ENCODE results near the gene SLC7A6OS.

The SLC7A6OS gene

DNA sequence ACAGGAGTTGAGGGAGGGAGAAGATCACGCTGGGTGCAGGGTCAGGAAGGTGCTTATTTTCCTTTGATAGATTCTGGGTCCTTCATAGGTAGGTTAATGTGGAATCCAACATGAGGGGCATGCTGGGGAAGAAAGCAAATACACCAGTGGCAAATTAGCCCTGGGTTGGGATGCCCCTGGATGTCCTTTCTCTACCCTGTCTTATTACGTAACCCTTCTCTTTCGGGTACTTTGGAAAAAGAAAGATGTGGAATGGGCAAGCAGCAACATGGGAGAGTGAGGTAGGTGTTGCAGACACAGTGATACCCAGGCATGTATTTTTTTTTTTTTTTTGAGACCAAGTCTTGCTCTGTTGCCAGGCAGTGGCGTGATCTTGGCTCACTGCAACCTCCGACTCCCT is 37.3 kb downstream of the SLC7A6OS start:
- Histone ChIP-seq H3K36me3 (ENCODE audit: control insufficient read depth in 1 of 2, insufficient read depth in 2 of 2, low read depth in 1 of 2, low read length in 2 of 2) (peaks cover 26 to 46% of the 10 kb centered on the region in 2 experiments), H2AFZ (ENCODE audit: low read depth, low read length) (no peak overlapping the region), H2BK120ac (ENCODE audit: low read depth, low read length) (no peak overlapping the region), H3K9me3 (ENCODE audit: control insufficient read depth, low read length) (no peaks in the 10 kb centered on the region), H2BK15ac (ENCODE audit: low read depth, poor library complexity, severe bottlenecking) (no peak overlapping the region), H4K8ac (ENCODE audit: low read length) (no peak overlapping the region), H3K4ac (ENCODE audit: low read depth in 1 of 2, low read length in 2 of 2) (no peak overlapping the region), H4K91ac (ENCODE audit: low read length) (no peak overlapping the region), H3K9ac (ENCODE audit: low read length) (no peak overlapping the region), H3K4me3 (ENCODE audit: insufficient read depth in 1 of 2, low read depth in 1 of 2, low read length in 2 of 2) (no peak overlapping the region), H3K23ac (ENCODE audit: low read length in 2 of 2) (no peak overlapping the region), H2BK12ac (ENCODE audit: low read length in 2 of 2) (no peak overlapping the region), H2AK5ac (ENCODE audit: low read length, severe bottlenecking) (no peak overlapping the region), H3K18ac (ENCODE audit: low read depth in 1 of 2, low read length in 2 of 2) (no peak overlapping the region), H2BK5ac (ENCODE audit: low read depth, low read length, poor library complexity, severe bottlenecking) (no peak overlapping the region), H3K14ac (ENCODE audit: low read length in 2 of 2) (no peak overlapping the region), H3K4me1 (ENCODE audit: control insufficient read depth, insufficient read depth, low read depth, low read length) (peaks cover 7% of the 10 kb centered on the region), H3K4me2 (ENCODE audit: low read length, poor library complexity, severe bottlenecking) (no peak overlapping the region), H3K79me1 (replicated peaks; ENCODE audit: low read length, poor library complexity, severe bottlenecking) (peaks cover 18% of the 10 kb centered on the region), H3K27me3 (ENCODE audit: control insufficient read depth in 1 of 2, insufficient read depth in 1 of 2, low read length in 2 of 2) (no peaks in the 10 kb centered on the region), H3K27ac (ENCODE audit: low read length, poor library complexity, severe bottlenecking) (no peak overlapping the region)
- 96% methylated on average over 5 of the region's 5 CpGs for WGBS
- no peak for DNase-seq

- Histone ChIP-seq H2BK12ac (ENCODE audit: low read length in 2 of 2) (no peak overlapping the region), H3K4me1 (ENCODE audit: control insufficient read depth, insufficient read depth, low read depth, low read length) (peaks cover 12% of the 10 kb centered on the region), H3K23ac (ENCODE audit: low read length in 2 of 2) (peak overlapping the region in 1 of 2 experiments; percentile 75), H2BK5ac (ENCODE audit: low read depth, low read length, poor library complexity, severe bottlenecking) (no peak overlapping the region), H2AFZ (ENCODE audit: low read depth, low read length) (no peak overlapping the region), H3K4me3 (ENCODE audit: insufficient read depth in 1 of 2, low read depth in 1 of 2, low read length in 2 of 2) (no peak overlapping the region), H2AK5ac (ENCODE audit: low read length, severe bottlenecking) (no peak overlapping the region), H3K79me1 (replicated peaks; ENCODE audit: low read length, poor library complexity, severe bottlenecking) (peaks cover 18% of the 10 kb centered on the region), H3K14ac (ENCODE audit: low read length in 2 of 2) (no peak overlapping the region), H3K4me2 (ENCODE audit: low read length, poor library complexity, severe bottlenecking) (no peak overlapping the region), H2BK120ac (ENCODE audit: low read depth, low read length) (no peak overlapping the region), H3K9ac (ENCODE audit: low read length) (no peak overlapping the region), H3K4ac (ENCODE audit: low read depth in 1 of 2, low read length in 2 of 2) (no peak overlapping the region), H2BK15ac (ENCODE audit: low read depth, poor library complexity, severe bottlenecking) (no peak overlapping the region), H3K18ac (ENCODE audit: low read depth in 1 of 2, low read length in 2 of 2) (no peak overlapping the region), H4K91ac (ENCODE audit: low read length) (no peak overlapping the region), H3K27ac (ENCODE audit: low read length, poor library complexity, severe bottlenecking) (no peak overlapping the region), H3K27me3 (ENCODE audit: control insufficient read depth in 1 of 2, insufficient read depth in 1 of 2, low read length in 2 of 2) (no peaks in the 10 kb centered on the region), H3K36me3 (ENCODE audit: control insufficient read depth in 1 of 2, insufficient read depth in 2 of 2, low read depth in 1 of 2, low read length in 2 of 2) (peaks cover 26 to 46% of the 10 kb centered on the region in 2 experiments), H4K8ac (ENCODE audit: low read length) (no peak overlapping the region), H3K9me3 (ENCODE audit: control insufficient read depth, low read length) (no peaks in the 10 kb centered on the region)
- 96% methylated on average over 3 of the region's 4 CpGs for WGBS
- DNase-seq: no peak
Observed at GRCh38 chr16:68272507-68273209, 38.1 kb downstream of the SLC7A6OS start.

GRCh38 chr16:68270353-68270752 is 40.4 kb downstream of the SLC7A6OS start:
- H2AK5ac ChIP-seq (ENCODE audit: low read length, severe bottlenecking): no peak overlapping the region
- no peak overlapping the region for H2BK5ac ChIP-seq (ENCODE audit: low read depth, low read length, poor library complexity, severe bottlenecking)
- H3K23ac ChIP-seq (ENCODE audit: low read length in 2 of 2): no peak overlapping the region
- H3K4ac ChIP-seq (ENCODE audit: low read depth in 1 of 2, low read length in 2 of 2): no peak overlapping the region
- H3K4me1 ChIP-seq (ENCODE audit: control insufficient read depth, insufficient read depth, low read depth, low read length): peaks cover 15% of the 10 kb centered on the region
- no peak overlapping the region for H3K4me3 ChIP-seq (ENCODE audit: insufficient read depth in 1 of 2, low read depth in 1 of 2, low read length in 2 of 2)
- H4K8ac ChIP-seq (ENCODE audit: low read length): no peak overlapping the region
- peaks cover 22 to 36% of the 10 kb centered on the region in 2 experiments for H3K36me3 ChIP-seq (ENCODE audit: control insufficient read depth in 1 of 2, insufficient read depth in 2 of 2, low read depth in 1 of 2, low read length in 2 of 2)
- no peaks in the 10 kb centered on the region for H3K27me3 ChIP-seq (ENCODE audit: control insufficient read depth in 1 of 2, insufficient read depth in 1 of 2, low read length in 2 of 2)
- H2BK12ac ChIP-seq (ENCODE audit: low read length in 2 of 2): no peak overlapping the region
- no peaks in the 10 kb centered on the region for H3K9me3 ChIP-seq (ENCODE audit: control insufficient read depth, low read length)
- no peak overlapping the region for H3K27ac ChIP-seq (ENCODE audit: low read length, poor library complexity, severe bottlenecking)
- H2AFZ ChIP-seq (ENCODE audit: low read depth, low read length): no peak overlapping the region
- H3K14ac ChIP-seq (ENCODE audit: low read length in 2 of 2): no peak overlapping the region
- no peak overlapping the region for H2BK120ac ChIP-seq (ENCODE audit: low read depth, low read length)
- peaks cover 18% of the 10 kb centered on the region for H3K79me1 ChIP-seq (replicated peaks; ENCODE audit: low read length, poor library complexity, severe bottlenecking)
- 0% methylated on average over 1 of the region's 1 CpG for WGBS
- H3K9ac ChIP-seq (ENCODE audit: low read length): no peak overlapping the region
- H2BK15ac ChIP-seq (ENCODE audit: low read depth, poor library complexity, severe bottlenecking): no peak overlapping the region
- no peak overlapping the region for H4K91ac ChIP-seq (ENCODE audit: low read length)
- no peak for DNase-seq
- no peak overlapping the region for H3K18ac ChIP-seq (ENCODE audit: low read depth in 1 of 2, low read length in 2 of 2)
- H3K4me2 ChIP-seq (ENCODE audit: low read length, poor library complexity, severe bottlenecking): no peak overlapping the region

DNA sequence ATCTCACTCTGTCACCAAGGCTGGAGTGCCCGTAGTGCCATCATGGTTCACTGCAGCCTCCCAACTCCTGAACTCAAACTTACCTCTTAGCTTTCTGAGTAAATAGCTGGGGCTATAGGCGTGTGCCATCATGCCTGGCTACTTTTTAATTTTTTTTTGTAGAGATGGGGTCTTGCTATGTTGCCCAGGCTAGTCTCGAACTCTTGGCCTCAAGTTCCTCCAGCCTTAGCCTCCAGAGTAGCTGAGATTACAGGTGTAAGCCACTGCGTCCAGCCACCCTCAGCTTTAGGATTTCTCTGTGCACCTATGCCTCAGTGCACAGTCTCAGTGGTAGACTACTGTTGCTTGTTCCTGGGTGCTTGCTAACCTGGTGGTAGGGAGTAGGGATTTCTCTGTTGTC is 41.0 kb downstream of the SLC7A6OS start:
- Histone ChIP-seq H2BK5ac (ENCODE audit: low read depth, low read length, poor library complexity, severe bottlenecking) (no peak overlapping the region), H3K14ac (ENCODE audit: low read length in 2 of 2) (no peak overlapping the region), H4K8ac (ENCODE audit: low read length) (no peak overlapping the region), H3K4me1 (ENCODE audit: control insufficient read depth, insufficient read depth, low read depth, low read length) (peaks cover 15% of the 10 kb centered on the region), H3K27me3 (ENCODE audit: control insufficient read depth in 1 of 2, insufficient read depth in 1 of 2, low read length in 2 of 2) (no peaks in the 10 kb centered on the region), H2BK15ac (ENCODE audit: low read depth, poor library complexity, severe bottlenecking) (no peak overlapping the region), H4K91ac (ENCODE audit: low read length) (no peak overlapping the region), H2BK12ac (ENCODE audit: low read length in 2 of 2) (no peak overlapping the region), H3K9ac (ENCODE audit: low read length) (no peak overlapping the region), H3K27ac (ENCODE audit: low read length, poor library complexity, severe bottlenecking) (no peak overlapping the region), H3K36me3 (ENCODE audit: control insufficient read depth in 1 of 2, insufficient read depth in 2 of 2, low read depth in 1 of 2, low read length in 2 of 2) (peaks cover 18 to 33% of the 10 kb centered on the region in 2 experiments), H3K79me1 (replicated peaks; ENCODE audit: low read length, poor library complexity, severe bottlenecking) (peaks cover 18% of the 10 kb centered on the region), H2AK5ac (ENCODE audit: low read length, severe bottlenecking) (no peak overlapping the region), H3K4me2 (ENCODE audit: low read length, poor library complexity, severe bottlenecking) (no peak overlapping the region), H3K23ac (ENCODE audit: low read length in 2 of 2) (no peak overlapping the region), H2AFZ (ENCODE audit: low read depth, low read length) (no peak overlapping the region), H3K4me3 (ENCODE audit: insufficient read depth in 1 of 2, low read depth in 1 of 2, low read length in 2 of 2) (no peak overlapping the region), H2BK120ac (ENCODE audit: low read depth, low read length) (no peak overlapping the region), H3K18ac (ENCODE audit: low read depth in 1 of 2, low read length in 2 of 2) (no peak overlapping the region), H3K4ac (ENCODE audit: low read depth in 1 of 2, low read length in 2 of 2) (no peak overlapping the region), H3K9me3 (ENCODE audit: control insufficient read depth, low read length) (no peaks in the 10 kb centered on the region)
- 97% methylated on average over 4 of the region's 4 CpGs for WGBS
- no peak for DNase-seq
